NCI-H748 (cell line): ENCODE measurements around the gene APOBEC3A.
"Not testable (repeated sequence)": the region's sequence is repeated elsewhere in the genome, so short reads cannot be mapped to it uniquely, and the experiment has no call there.

ENCODE experiments used
- DNase-seq: peaks from one replicate; lab custom pipeline; 2025; ENCODE audit not compliant: unreplicated experiment; lab: John Stamatoyannopoulos, UW

The APOBEC3A gene

DNA sequence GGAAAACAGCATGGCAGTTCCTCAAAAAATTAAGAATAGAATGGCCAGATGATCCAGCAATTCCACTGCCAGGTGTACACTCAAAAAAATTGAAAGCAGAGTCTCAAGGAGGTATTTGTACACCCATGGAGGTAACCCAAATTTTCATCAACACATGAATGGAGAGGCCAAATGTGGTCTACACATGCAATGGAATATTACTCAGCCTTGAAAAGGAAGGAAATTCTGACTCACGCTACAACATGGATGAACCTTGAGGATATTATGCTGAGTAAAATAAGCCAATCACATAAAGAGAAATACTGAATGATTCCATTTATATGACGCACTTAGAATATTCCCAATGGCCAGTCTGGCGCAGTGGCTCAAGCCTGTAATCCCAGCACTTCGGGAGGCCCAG lies 19.9 kb downstream of the APOBEC3A start:
- DNase-seq = not testable (repeated sequence)

GRCh38 chr22:38980587-38980986 lies 23.2 kb downstream of the APOBEC3A start:
- DNase-seq = not testable (repeated sequence)

GRCh38 chr22:38981005-38981991 lies 23.9 kb downstream of the APOBEC3A start:
- no peak for DNase-seq

DNA sequence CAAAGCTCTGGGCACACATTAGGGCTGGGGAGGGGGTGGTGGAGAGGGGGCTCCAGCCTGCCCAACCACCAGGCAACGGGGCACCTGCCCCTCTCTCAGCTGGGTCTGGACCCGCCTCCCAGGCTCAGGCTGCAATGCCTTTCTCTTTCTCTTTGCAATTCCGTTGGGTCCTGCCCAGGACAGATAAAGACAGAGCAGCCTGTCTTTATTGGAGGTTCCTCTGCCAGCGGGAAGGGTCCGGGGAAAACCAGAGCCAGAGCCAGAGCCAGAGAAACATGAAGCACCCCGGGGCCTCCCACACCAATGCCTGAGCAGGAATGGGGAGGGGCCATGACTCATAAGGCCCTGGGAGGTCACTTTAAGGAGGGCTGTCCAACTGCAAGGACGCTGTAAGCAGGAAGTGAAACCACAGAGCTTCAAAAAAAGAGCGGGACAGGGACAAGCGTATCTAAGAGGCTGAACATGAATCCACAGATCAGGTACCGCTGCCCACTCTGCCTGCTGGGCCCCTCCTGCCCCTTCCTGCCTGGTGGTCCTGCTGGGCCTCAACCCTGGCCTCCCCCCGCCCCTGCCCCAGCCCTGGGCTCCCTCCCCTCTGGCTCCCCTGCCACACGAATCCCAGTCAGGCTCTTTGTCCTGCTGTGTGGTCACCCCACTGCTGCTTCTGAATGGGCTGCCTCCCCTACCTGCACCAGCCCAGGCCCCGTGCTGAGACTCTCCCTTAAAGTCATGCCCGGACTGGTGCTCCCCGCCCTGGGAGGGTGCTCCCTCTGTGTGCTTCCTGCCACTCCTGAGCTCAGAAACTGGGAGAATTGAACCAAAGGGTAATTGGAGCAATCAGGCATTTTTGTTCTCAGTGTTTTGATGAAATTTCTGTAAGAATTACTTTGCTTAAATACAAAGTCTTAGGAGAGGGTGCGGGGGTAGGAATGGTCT lies 24.9 kb downstream of the APOBEC3A start, which contains the start of gene APOBEC3B:
Gene APOBEC3B, plus strand, starts transcription at position 356 of the 936 bp plus-strand sequence. Its CDS starts 107 bp downstream, at position 463.
- no peak for DNase-seq

- DNase-seq = no peak
Observed at GRCh38 chr22:38984224-38984623, 26.8 kb downstream of the APOBEC3A start.

DNA sequence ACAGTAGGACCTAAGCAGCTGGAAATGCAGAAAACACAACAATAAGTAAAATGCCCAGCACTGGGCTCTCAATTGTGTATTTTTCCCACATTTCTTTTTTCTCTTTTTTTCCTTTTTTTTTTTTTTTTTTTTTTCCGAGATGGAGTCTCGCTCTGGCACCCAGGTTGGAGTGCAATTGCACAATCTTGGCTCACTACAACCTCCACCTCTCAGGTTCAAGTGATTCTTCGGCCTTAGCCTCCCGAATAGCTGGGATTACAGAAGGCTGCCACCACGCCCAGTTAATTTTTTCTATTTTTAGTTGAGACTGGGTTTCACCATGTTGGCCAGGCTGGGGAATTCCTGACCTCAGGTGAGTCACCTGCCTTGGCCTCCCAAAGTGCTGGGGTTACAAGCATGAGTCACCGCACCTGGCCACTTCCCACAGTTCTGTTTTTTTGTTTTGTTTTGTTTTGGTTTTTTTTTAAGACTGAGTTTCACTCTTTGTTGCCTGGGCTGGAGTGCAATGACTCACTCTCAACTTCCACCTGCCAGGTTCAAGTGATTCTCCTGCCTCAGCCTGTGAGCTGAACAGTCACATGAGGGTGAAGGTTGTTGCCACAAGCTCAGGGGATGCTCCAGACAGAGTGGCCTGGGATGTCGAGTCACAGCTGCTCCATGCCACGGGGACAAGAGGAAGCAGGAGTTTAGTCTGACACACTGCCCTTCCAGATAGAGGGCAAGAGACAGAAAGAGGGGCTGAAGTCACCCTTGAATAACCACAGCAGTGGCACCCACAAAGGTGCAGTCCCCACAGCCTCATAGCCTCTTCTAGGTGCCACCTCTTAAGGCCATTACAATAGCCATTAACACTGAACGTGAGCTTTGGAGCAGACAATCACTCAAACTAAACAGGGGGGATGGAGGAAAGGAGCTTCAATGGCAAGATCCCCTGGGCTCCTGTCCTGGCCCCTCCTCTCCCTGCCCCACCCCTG lies 27.7 kb downstream of the APOBEC3A start:
- peak; percentile 55 for DNase-seq

DNA sequence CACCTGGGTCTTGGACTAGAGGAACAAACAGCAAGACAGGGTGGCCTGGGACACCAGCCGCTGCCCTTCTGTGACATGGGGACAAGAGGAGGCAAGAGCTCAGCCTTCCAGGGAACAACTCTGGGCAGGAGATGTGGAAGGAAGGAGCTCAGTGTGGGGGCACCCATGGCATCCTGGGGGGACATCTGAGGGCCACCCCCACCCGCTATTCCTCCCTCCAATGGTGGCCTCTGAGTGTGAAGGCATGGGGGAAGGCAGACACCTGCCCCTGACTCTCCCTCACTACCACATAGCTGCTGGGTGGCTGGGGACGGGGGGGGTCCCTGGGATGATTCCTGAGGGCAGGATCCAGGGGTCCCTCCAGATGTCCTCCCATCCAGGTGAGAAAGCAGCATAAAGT lies 29.2 kb downstream of the APOBEC3A start:
- DNase-seq = no peak

GRCh38 chr22:38987171-38987895 lies 29.9 kb downstream of the APOBEC3A start:
- DNase-seq = no peak

DNA sequence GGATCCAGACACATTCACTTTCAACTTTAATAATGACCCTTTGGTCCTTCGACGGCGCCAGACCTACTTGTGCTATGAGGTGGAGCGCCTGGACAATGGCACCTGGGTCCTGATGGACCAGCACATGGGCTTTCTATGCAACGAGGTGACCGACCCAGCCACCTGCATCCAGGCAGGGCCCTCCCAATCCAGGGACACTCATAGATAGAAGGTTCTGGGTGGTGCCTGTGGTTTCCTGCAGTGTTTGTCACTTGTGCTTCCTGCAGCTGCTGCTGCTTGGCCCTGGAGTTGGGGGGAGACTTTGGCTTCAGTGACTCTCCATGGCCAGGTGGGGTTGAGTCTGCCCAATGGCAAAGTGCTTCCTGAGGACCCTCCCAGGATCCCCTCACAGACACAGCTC lies 32.1 kb downstream of the APOBEC3A start:
- no peak for DNase-seq

DNA sequence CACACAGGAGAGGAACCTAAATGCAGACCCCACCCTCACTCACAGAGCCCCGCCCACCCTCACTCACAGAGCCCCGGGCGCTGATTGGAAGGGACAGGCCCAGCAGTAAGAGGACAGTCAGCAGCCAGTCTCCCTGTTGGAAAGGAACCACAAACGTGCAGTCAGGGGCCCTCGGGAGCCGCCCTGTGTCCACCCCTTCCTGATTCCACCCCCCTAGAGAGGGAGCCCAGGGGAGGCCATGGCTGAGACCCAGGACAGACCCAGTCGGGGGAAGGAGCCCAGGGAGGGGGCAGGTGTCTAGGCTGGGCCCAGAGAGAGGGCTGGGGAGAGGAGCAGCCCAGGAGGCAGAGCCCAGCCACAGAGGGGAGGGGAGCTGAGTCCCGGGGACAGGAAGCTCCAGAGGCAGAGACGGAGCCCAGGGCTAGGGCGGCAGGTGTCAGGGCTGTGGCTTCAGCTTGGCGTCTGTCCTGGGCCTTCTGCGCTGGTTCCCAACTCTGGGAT lies 35.5 kb downstream of the APOBEC3A start:
- DNase-seq = not testable (repeated sequence)

DNA sequence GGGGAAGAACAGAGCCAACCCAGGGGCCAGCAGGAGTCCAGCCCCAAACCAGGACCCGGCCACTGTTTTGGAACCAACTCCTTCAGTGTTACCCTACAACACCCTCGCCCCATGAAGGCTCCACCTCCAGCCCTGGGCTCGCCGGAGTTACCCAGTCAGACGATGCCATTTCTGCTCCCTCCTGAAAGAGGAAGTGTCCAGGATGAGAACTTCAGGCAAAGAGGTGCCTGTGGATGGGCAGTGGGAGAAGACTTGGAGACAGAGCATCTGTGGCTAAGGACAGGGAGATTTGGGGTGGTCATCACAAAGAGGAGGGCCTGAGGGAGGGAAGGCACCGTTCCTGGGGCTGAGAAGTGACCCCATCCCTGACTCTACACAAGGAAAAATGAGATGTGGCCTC lies 38.7 kb downstream of the APOBEC3A start:
- no peak for DNase-seq

- no peak for DNase-seq
Observed at GRCh38 chr22:38997518-38997917, 40.1 kb downstream of the APOBEC3A start.

GRCh38 chr22:39003165-39003638 lies 45.8 kb downstream of the APOBEC3A start:
- peak; percentile 70 for DNase-seq

GRCh38 chr22:39007177-39007576 lies 49.8 kb downstream of the APOBEC3A start:
- DNase-seq = no peak

DNA sequence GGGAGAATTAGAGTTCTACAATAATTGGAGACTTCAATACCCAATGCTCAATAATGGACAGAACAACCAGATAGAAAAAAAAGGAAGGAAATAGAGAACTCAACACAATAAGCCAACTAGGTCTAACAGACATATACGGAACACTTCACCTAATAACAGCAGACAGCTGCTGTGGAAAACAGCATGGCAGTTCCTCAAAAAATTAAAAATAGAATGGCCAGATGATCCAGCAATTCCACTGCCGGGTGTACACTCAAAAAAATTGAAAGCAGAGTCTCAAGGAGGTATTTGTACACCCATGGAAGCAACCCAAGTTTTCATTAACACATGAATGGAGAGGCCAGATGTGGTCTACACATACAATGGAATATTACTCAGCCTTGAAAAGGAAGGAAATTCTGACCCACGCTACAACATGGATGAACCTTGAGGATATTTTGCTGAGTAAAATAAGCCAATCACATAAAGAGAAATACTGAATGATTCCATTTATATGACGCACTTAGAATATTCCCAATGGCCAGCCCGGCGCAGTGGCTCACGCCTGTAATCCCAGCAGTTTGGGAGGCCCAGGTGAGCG lies 51.0 kb downstream of the APOBEC3A start:
- DNase-seq = not testable (repeated sequence)

DNA sequence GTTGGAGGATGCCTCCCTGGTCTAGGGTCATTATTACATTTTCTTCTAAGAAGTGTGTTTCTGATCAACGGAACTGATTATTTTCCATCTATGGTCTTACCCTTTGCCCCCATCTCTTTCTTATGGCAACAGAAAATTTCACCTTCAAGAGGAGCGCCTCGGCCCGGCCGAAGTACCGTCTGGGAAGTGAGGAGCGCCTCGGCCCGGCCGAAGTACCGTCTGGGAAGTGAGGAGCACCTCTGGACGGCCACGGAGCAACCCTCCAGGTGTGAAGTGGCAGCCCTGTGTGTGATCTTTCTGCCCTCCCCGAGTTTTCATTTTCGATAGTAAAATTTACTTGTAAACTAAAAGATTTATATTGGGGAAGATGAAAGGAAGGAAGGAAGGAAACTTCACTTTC lies 53.5 kb downstream of the APOBEC3A start:
- DNase-seq = no peak
